ENCODE data around the gene TXNDC8.

Gene TXNDC8

GRCh38 chr9:110288503-110288902, 49.2 kb downstream of the TXNDC8 start:
- ATAC-seq, result no peak
- TF ChIP-seq TCF4 (CRISPR knock-in tag; IDR thresholded peaks at IDR 0.05; ENCODE audit: borderline replicate concordance) (no peak), ESRRG (CRISPR knock-in tag; IDR thresholded peaks at IDR 0.05) (no peak), ISL1 (CRISPR knock-in tag; IDR thresholded peaks at IDR 0.05) (no peak), PPARA (CRISPR knock-in tag; IDR thresholded peaks at IDR 0.05; ENCODE audit: borderline replicate concordance) (no peak), PATZ1 (CRISPR knock-in tag; IDR thresholded peaks at IDR 0.05; ENCODE audit: borderline replicate concordance) (no peak), ZNF565 (CRISPR knock-in tag; conservative IDR thresholded peaks at IDR 0.05; ENCODE audit: low read depth) (no peak), SNAI2 (CRISPR knock-in tag; IDR thresholded peaks at IDR 0.05) (no peak), BACH2 (CRISPR knock-in tag; IDR thresholded peaks at IDR 0.05; ENCODE audit: borderline replicate concordance) (no peak), POU6F1 (CRISPR knock-in tag; IDR thresholded peaks at IDR 0.05; ENCODE audit: borderline replicate concordance, low read depth) (no peak)

GRCh38 chr9:110287289-110287680, 50.4 kb downstream of the TXNDC8 start:
- TF ChIP-seq TOX (CRISPR knock-in tag; IDR thresholded peaks at IDR 0.05; ENCODE audit: borderline replicate concordance), result no peak
- TF ChIP-seq CSDC2 (CRISPR knock-in tag; IDR thresholded peaks at IDR 0.05), result no peak
- no peak for TF ChIP-seq TSHZ2 (CRISPR knock-in tag; IDR thresholded peaks at IDR 0.05)
- no peak for TF ChIP-seq CSRNP3 (CRISPR knock-in tag; IDR thresholded peaks at IDR 0.05)
- no peak for TF ChIP-seq GLIS3 (CRISPR knock-in tag; IDR thresholded peaks at IDR 0.05)
- TF ChIP-seq CREB5 (CRISPR knock-in tag; IDR thresholded peaks at IDR 0.05; ENCODE audit: low read depth), result no peak
- TF ChIP-seq TCF4 (CRISPR knock-in tag; IDR thresholded peaks at IDR 0.05; ENCODE audit: borderline replicate concordance), result no peak
- TF ChIP-seq ISL1 (CRISPR knock-in tag; IDR thresholded peaks at IDR 0.05), result no peak
- TF ChIP-seq PPARA (CRISPR knock-in tag; IDR thresholded peaks at IDR 0.05; ENCODE audit: borderline replicate concordance), result no peak
- TF ChIP-seq ZFP3 (CRISPR knock-in tag; IDR thresholded peaks at IDR 0.05), result no peak
- TF ChIP-seq ZNF70 (CRISPR knock-in tag; IDR thresholded peaks at IDR 0.05), result no peak
- TF ChIP-seq ESRRG (CRISPR knock-in tag; IDR thresholded peaks at IDR 0.05), result no peak
- no peak for TF ChIP-seq ZFP30 (CRISPR knock-in tag; IDR thresholded peaks at IDR 0.05)
- no peak for TF ChIP-seq SNAI2 (CRISPR knock-in tag; IDR thresholded peaks at IDR 0.05)
- TF ChIP-seq ARNTL (CRISPR knock-in tag; IDR thresholded peaks at IDR 0.05; ENCODE audit: borderline replicate concordance, low read depth), result no peak
- TF ChIP-seq RARB (CRISPR knock-in tag; IDR thresholded peaks at IDR 0.05), result no peak
- no peak for TF ChIP-seq ZC3H10 (CRISPR knock-in tag; IDR thresholded peaks at IDR 0.05)
- TF ChIP-seq PATZ1 (CRISPR knock-in tag; IDR thresholded peaks at IDR 0.05; ENCODE audit: borderline replicate concordance), result no peak
- ATAC-seq, result no peak
